Neural cell (in vitro differentiated cells): ENCODE results near the gene GRIA3. TPM values are rescaled to one million over a fixed set of nuclear protein-coding genes. Genes with fewer than 3 reads are reported as not detected.
"Not testable (repeated sequence)": the region's sequence is repeated elsewhere in the genome, so short reads cannot be mapped to it uniquely, and the experiment has no call there.

ENCODE experiments used
- H2AFZ ChIP-seq: fragments of 200-600, 300-800 bp; sonication (generic), shearing (Covaris generic); 2 replicates; pipeline ENCODE4 v1.6.0; 2014; ENCODE audit warnings: low read depth, mild to moderate bottlenecking, antibody characterized with exemption, low read length, moderate library complexity
- H3F3A ChIP-seq: fragments of 200-600 bp; shearing (Covaris generic); 2 replicates; pipeline ENCODE4 v1.6.1; 2016; ENCODE audit warnings: mild to moderate bottlenecking, moderate library complexity, mixed read lengths, antibody characterized with exemption, low read length; ENCODE audit not compliant: insufficient read depth, poor library complexity, severe bottlenecking
- H3K27ac ChIP-seq: fragments of 200-600, 300-800 bp; sonication (generic), shearing (Covaris generic); 2 replicates; pipeline ENCODE4 v1.5.1; 2014; ENCODE audit warnings: mild to moderate bottlenecking, low read length, moderate library complexity
- H3K27me3 ChIP-seq: fragments of 300-800, 200-600 bp; sonication (generic), shearing (Covaris generic); 2 replicates; pipeline ENCODE4 v1.6.0; 2014; ENCODE audit warnings: mild to moderate bottlenecking, low read depth, low read length, moderate library complexity; ENCODE audit not compliant: insufficient read depth
- H3K36me3 ChIP-seq: fragments of 300-800, 200-600 bp; sonication (generic), shearing (Covaris generic); 2 replicates; pipeline ENCODE4 v1.5.1; 2014; ENCODE audit warnings: mild to moderate bottlenecking, antibody characterized with exemption, low read length, moderate library complexity; ENCODE audit not compliant: insufficient read depth
- H3K4me2 ChIP-seq: fragments of 300-800, 200-600 bp; sonication (generic), shearing (Covaris generic); 2 replicates; pipeline ENCODE4 v1.6.0; 2014; ENCODE audit warnings: mild to moderate bottlenecking, low read length
- H3K4me3 ChIP-seq: fragments of 300-800, 200-600 bp; sonication (generic), shearing (Covaris generic); 2 replicates; pipeline ENCODE4 v1.5.1; 2014; ENCODE audit warnings: mild to moderate bottlenecking, low read length, moderate library complexity
- H3K79me2 ChIP-seq: fragments of 200-600 bp; shearing (Covaris generic); replicated peaks from 2 replicates; pipeline ENCODE4 v1.6.0; 2014; ENCODE audit warnings: mild to moderate bottlenecking, low read length, moderate library complexity; ENCODE audit not compliant: insufficient read depth
- H3K9ac ChIP-seq: fragments of 300-800, 200-600 bp; sonication (generic), shearing (Covaris generic); 2 replicates; pipeline ENCODE4 v1.6.1; 2016; ENCODE audit warnings: mild to moderate bottlenecking, low read length, mixed read lengths
- H3K9me2 ChIP-seq: fragments of 200-600 bp; shearing (Covaris generic); 2 replicates; pipeline ENCODE4 v1.6.1; 2016; ENCODE audit warnings: mild to moderate bottlenecking, low read length, mixed read lengths; ENCODE audit not compliant: insufficient read depth
- H3K9me3 ChIP-seq: fragments of 200-600, 300-800 bp; sonication (generic), shearing (Covaris generic); 2 replicates; pipeline ENCODE4 v1.6.1; 2016; ENCODE audit warnings: mild to moderate bottlenecking, mixed run types, low read length, moderate library complexity, mixed read lengths
- H4K20me1 ChIP-seq: fragments of 200-600 bp; shearing (Covaris generic); 2 replicates; pipeline ENCODE4 v1.6.1; 2016; ENCODE audit warnings: mild to moderate bottlenecking, mixed run types; ENCODE audit not compliant: insufficient read depth
- CTCF ChIP-seq: fragments of 450-650 bp; IDR thresholded peaks from 2 replicates; pipeline ENCODE4 v1.5.1; 2014; ENCODE audit warnings: antibody characterized with exemption, mild to moderate bottlenecking, moderate library complexity; ENCODE audit not compliant: poor library complexity, severe bottlenecking
- EP300 ChIP-seq: fragments of 450-650 bp; conservative IDR thresholded peaks from 2 replicates; pipeline ENCODE4 v1.6.1; 2014; ENCODE audit warnings: antibody characterized with exemption, mild to moderate bottlenecking, moderate library complexity; ENCODE audit not compliant: poor library complexity, severe bottlenecking
- EZH2 ChIP-seq: fragments of 200-600, 300-800 bp; shearing (Covaris generic), sonication (generic); IDR thresholded peaks from 2 replicates; pipeline ENCODE4 v1.6.1; 2014; ENCODE audit warnings: antibody characterized with exemption, low read length, borderline replicate concordance, mild to moderate bottlenecking; ENCODE audit not compliant: insufficient read depth, poor library complexity, severe bottlenecking
- MXI1 ChIP-seq: fragments of 450-650 bp; conservative IDR thresholded peaks from 2 replicates; pipeline ENCODE4 v1.6.1; 2014; ENCODE audit warnings: antibody characterized with exemption, mild to moderate bottlenecking; ENCODE audit not compliant: poor library complexity, severe bottlenecking
- POLR2AphosphoS5 ChIP-seq: IDR thresholded peaks from 2 replicates; pipeline ENCODE4 v1.6.1; 2012
- RAD21 ChIP-seq: fragments of 450-650 bp; conservative IDR thresholded peaks from 2 replicates; pipeline ENCODE4 v1.6.1; 2014; ENCODE audit warnings: antibody characterized with exemption, mild to moderate bottlenecking, moderate library complexity
- REST ChIP-seq: IDR thresholded peaks from 2 replicates; pipeline ENCODE4 v1.6.1; 2012; ENCODE audit warnings: borderline replicate concordance
- SMC3 ChIP-seq: fragments of 450-650 bp; conservative IDR thresholded peaks from 2 replicates; pipeline ENCODE4 v1.6.1; 2014; ENCODE audit warnings: antibody characterized with exemption, mild to moderate bottlenecking, moderate library complexity; ENCODE audit not compliant: poor library complexity
- TAF1 ChIP-seq: IDR thresholded peaks from 2 replicates; pipeline ENCODE4 v1.6.1; 2012; ENCODE audit warnings: low read depth
- polyA plus RNA-seq: library from polyadenylated mRNA; depleted of rRNA; stranded (reverse); fragments of >200 nt; gene quantifications from 2 replicates; pipeline ENCODE4 v1.2.3, GENCODE V29; 2014

Gene GRIA3
- polyA plus RNA-seq, 1 donor from 2014 or later, result 7.8 TPM

GRCh38 chrX:123282241-123282640, 98.2 kb downstream of the GRIA3 start:
- Histone ChIP-seq H3K9ac (no peak overlapping the region), H3K79me2 (no peaks in the 10 kb centered on the region), H3K9me2 (no peaks in the 10 kb centered on the region), H3K4me3 (no peak overlapping the region), H4K20me1 (no peaks in the 10 kb centered on the region), H3F3A (no peaks in the 10 kb centered on the region), H3K27ac (no peak overlapping the region), H3K4me2 (no peak overlapping the region), H3K27me3 (no peaks in the 10 kb centered on the region), H3K9me3 (no peaks in the 10 kb centered on the region), H2AFZ (no peak overlapping the region), H3K36me3 (no peaks in the 10 kb centered on the region)
- TF ChIP-seq POLR2AphosphoS5 (no peak), REST (no peak), SMC3 (no peak), TAF1 (no peak), MXI1 (no peak), CTCF (no peak), EP300 (no peak), EZH2 (no peak), RAD21 (no peak)

GRCh38 chrX:123283407-123283806, 99.3 kb downstream of the GRIA3 start:
- H3K9ac ChIP-seq, H3K79me2 ChIP-seq, H3K9me2 ChIP-seq, H3K9me3 ChIP-seq, H3K27me3 ChIP-seq, H3K4me2 ChIP-seq, H4K20me1 ChIP-seq, H3K27ac ChIP-seq, H3F3A ChIP-seq, H3K36me3 ChIP-seq, H2AFZ ChIP-seq, H3K4me3 ChIP-seq: not testable (repeated sequence)

- Histone ChIP-seq H3K9me3 (no peaks in the 10 kb centered on the region), H3K9ac (no peak overlapping the region), H3F3A (no peaks in the 10 kb centered on the region), H2AFZ (no peak overlapping the region), H3K4me2 (no peak overlapping the region), H3K79me2 (no peaks in the 10 kb centered on the region), H3K9me2 (no peaks in the 10 kb centered on the region), H4K20me1 (no peaks in the 10 kb centered on the region), H3K27me3 (no peaks in the 10 kb centered on the region), H3K4me3 (no peak overlapping the region), H3K27ac (no peak overlapping the region), H3K36me3 (no peaks in the 10 kb centered on the region)
- TF ChIP-seq MXI1, result no peak
- TF ChIP-seq SMC3, result no peak
- no peak for TF ChIP-seq REST
- no peak for TF ChIP-seq EP300
- no peak for TF ChIP-seq EZH2
- no peak for TF ChIP-seq TAF1
- TF ChIP-seq RAD21, result no peak
- no peak for TF ChIP-seq POLR2AphosphoS5
- TF ChIP-seq CTCF, result no peak
Measured at GRCh38 chrX:123291623-123292022, 107.5 kb downstream of the GRIA3 start.
